CD8-positive, alpha-beta memory T cell (primary cell): ENCODE results near the gene CNTLN. TPM values are rescaled to one million over a fixed set of nuclear protein-coding genes. Genes with fewer than 3 reads are reported as not detected.

Source experiments
- CTCF ChIA-PET: fragments of 350-600 bp; sonication (Branson Sonifier 250); formaldehyde crosslinking; loops from one replicate; lab custom pipeline; 2021; ENCODE audit warnings: antibody characterized with exemption; lab: Charles Lee
- POLR2A ChIA-PET: fragments of 350-600 bp; sonication (Branson Sonifier 250); formaldehyde crosslinking; loops from one replicate; lab custom pipeline; 2021; ENCODE audit warnings: antibody characterized with exemption; lab: Charles Lee
- DNase-seq, 5 donors: peaks; one replicate each; pipeline versions ENCODE4 v3.0.0 to v3.0.0-alpha.2; 2020 to 2022; ENCODE audit warnings: mixed read lengths in 1 of 5
- H3K27ac ChIP-seq: one replicate; pipeline ENCODE4 v1.7.0; 2013; ENCODE audit warnings: low read depth, mild to moderate bottlenecking, low read length, moderate library complexity
- H3K27me3 ChIP-seq: 2 replicates; pipeline ENCODE4 v1.7.0; 2013; ENCODE audit warnings: low read length, mild to moderate bottlenecking; ENCODE audit not compliant: insufficient read depth, poor library complexity, severe bottlenecking
- H3K36me3 ChIP-seq: 2 replicates; pipeline ENCODE4 v1.7.0; 2013; ENCODE audit warnings: mild to moderate bottlenecking, low read length, moderate library complexity; ENCODE audit not compliant: insufficient read depth
- H3K4me1 ChIP-seq: 2 replicates; pipeline ENCODE4 v1.7.0; 2013; ENCODE audit warnings: mild to moderate bottlenecking, low read length, moderate library complexity; ENCODE audit not compliant: insufficient read depth
- H3K4me3 ChIP-seq: 2 replicates; pipeline ENCODE4 v1.7.0; 2013; ENCODE audit warnings: mild to moderate bottlenecking, low read length
- H3K9me3 ChIP-seq: 2 replicates; pipeline ENCODE4 v1.7.0; 2013; ENCODE audit warnings: mild to moderate bottlenecking, low read length
- H3K27ac Mint-ChIP-seq, 8 donors: one replicate each; pipeline ENCODE4 v1.8.0; 2020 to 2021; ENCODE audit warnings: mixed read lengths in 8 of 8, mild to moderate bottlenecking in 6 of 8, inconsistent platforms in 3 of 8, moderate library complexity in 3 of 8
- H3K27me3 Mint-ChIP-seq, 2 donors: one replicate each; pipeline ENCODE4 v1.8.0; 2020 to 2021; ENCODE audit warnings: mixed read lengths in 2 of 2, mild to moderate bottlenecking in 1 of 2, moderate library complexity in 1 of 2
- H3K36me3 Mint-ChIP-seq, 3 donors: one replicate each; pipeline ENCODE4 v1.8.0; 2020 to 2021; ENCODE audit warnings: mixed read lengths in 3 of 3, inconsistent platforms in 1 of 3, mild to moderate bottlenecking in 1 of 3
- H3K4me1 Mint-ChIP-seq, 3 donors: one replicate each; pipeline ENCODE4 v1.8.0; 2020 to 2021; ENCODE audit warnings: mixed read lengths in 3 of 3, inconsistent platforms in 1 of 3, mild to moderate bottlenecking in 1 of 3
- H3K4me3 Mint-ChIP-seq, 7 donors: one replicate each; pipeline ENCODE4 v1.8.0; 2020 to 2021; ENCODE audit warnings: mixed read lengths in 7 of 7, mild to moderate bottlenecking in 6 of 7, moderate library complexity in 4 of 7, inconsistent platforms in 2 of 7
- H3K9me3 Mint-ChIP-seq, 5 donors: one replicate each; pipeline ENCODE4 v1.8.0; 2020 to 2022; ENCODE audit warnings: mixed read lengths in 5 of 5, mild to moderate bottlenecking in 3 of 5, moderate library complexity in 2 of 5, inconsistent platforms in 1 of 5
- polyA plus RNA-seq: library from polyadenylated mRNA; unstranded; fragments of 300-500 nt; fragmentation: Illumina TruSeq; gene quantifications from one replicate; pipeline ENCODE4 v1.2.3, GENCODE V29; 2021
- total RNA-seq, 2 experiments: library from RNA; stranded (reverse); gene quantifications; one replicate each; pipeline ENCODE4 v1.2.3, GENCODE V29; 2021

Gene CNTLN
- total and polyA plus RNA-seq, 3 experiments from 2014 or later = 0.20 to 0.24 TPM; not detected in 1

DNA sequence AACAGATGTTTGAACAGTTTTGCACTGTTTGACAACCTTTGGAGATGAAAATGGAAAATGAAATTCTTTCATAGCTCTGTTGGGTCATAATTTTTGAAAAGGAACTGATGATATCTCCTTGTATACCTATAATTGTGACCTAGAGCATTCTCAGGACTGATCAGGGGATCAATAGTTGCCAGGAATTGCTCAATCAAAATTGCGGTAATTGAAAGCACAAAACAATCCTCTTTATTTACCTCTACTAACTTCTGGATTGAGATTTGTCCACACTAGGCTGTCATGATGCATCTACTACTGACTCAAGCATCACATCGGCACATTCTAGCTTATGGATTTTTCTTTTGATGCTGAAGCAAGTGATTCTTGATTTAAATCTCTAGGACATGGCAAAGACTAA, 4.1 kb upstream of the CNTLN start:
- Histone ChIP-seq H3K4me3 (no peak overlapping the region), H3K9me3 (no peaks in the 10 kb centered on the region), H3K36me3 (no peaks in the 10 kb centered on the region), H3K27me3 (no peaks in the 10 kb centered on the region), H3K27ac (no peak overlapping the region), H3K4me1 (no peaks in the 10 kb centered on the region)
- no peak overlapping the region for H3K4me3 Mint-ChIP-seq
- no peaks in the 10 kb centered on the region for H3K36me3 Mint-ChIP-seq
- peaks cover 0 to 5% (median 4%) of the 10 kb centered on the region in 3 donors for H3K4me1 Mint-ChIP-seq
- no peak overlapping the region for H3K27ac Mint-ChIP-seq
- peaks cover 8 to 14% (median 13%) of the 10 kb centered on the region in 5 donors for H3K9me3 Mint-ChIP-seq
- ChIA-PET POLR2A (no interaction called here), CTCF (no interaction called here)
- H3K27me3 Mint-ChIP-seq = peaks cover 0 to 11% of the 10 kb centered on the region in 2 donors
- DNase-seq = no peak

DNA sequence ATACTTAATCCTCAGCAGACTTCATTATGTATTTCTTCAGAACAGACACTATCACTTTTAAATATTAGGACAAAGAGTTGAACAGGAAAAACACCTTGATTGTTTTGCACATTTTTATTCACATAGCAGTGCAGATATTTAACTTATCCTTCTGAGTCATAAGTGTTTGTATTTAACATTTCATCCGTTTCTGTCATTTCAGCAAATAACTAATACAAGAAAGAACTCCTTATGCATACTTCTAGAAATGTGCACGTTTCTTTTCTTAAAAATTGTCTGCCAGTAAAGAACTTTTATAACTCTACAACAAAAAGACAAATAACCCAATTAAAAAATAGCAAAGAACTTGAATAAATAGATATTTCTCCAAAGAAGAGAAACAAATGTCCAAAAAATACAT, 3.3 kb upstream of the CNTLN start:
- Mint-ChIP-seq H3K4me3 (no peak overlapping the region), H3K36me3 (no peaks in the 10 kb centered on the region), H3K27me3 (peaks cover 0 to 11% of the 10 kb centered on the region in 2 donors), H3K9me3 (peaks cover 5 to 13% (median 8%) of the 10 kb centered on the region in 5 donors), H3K4me1 (peaks cover 0 to 5% (median 4%) of the 10 kb centered on the region in 3 donors), H3K27ac (peak overlapping the region in 1 of 8 donors; percentile 1)
- Histone ChIP-seq H3K9me3 (no peaks in the 10 kb centered on the region), H3K27me3 (no peaks in the 10 kb centered on the region), H3K4me1 (no peaks in the 10 kb centered on the region), H3K4me3 (no peak overlapping the region), H3K27ac (no peak overlapping the region), H3K36me3 (no peaks in the 10 kb centered on the region)
- DNase-seq = no peak
- CTCF ChIA-PET = no interaction called here
- POLR2A ChIA-PET = no interaction called here

DNA sequence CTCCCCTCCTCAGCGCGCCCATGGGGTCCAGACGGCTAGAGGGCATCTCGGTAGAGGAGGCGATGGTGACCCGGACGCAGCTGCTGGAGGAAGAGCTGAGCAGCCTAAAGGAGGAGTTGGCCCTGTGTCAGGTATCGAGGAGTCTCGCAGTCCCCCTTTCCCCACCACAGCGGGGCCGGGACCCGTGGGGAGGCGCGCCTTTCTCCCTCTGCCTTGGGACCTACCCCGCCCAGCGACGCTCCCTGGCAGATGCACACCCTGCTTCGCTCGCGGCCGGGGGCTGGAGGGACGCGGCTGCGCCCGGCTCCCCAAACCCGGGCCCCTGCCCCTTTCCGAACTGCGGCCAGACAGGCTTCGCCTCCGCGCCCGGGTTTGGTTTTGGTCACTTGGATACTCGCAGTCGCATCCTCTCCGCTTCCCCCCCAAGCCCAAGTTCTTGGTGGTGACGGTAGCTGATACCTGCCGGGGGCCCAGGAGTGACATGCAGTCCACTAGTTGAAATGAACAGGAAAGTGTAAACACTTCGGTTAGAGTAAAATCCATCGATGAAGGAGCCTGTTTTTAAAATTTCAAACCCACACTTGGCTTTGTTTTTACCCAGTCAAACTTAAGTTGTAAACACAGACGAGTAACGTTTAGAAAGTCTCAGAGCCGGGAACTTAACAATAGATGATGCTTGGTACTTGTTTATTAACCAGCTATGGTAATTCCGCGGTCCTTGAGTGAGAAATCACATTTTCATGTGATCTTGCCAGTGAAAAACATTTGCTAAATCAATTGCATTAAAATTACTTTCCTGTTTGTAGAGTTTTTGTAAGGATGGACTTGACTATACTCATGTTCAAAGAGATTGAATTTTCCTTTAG, 688 bp downstream of the CNTLN start:
- Histone ChIP-seq H3K36me3 (no peaks in the 10 kb centered on the region), H3K9me3 (no peaks in the 10 kb centered on the region), H3K4me3 (no peak overlapping the region), H3K4me1 (no peaks in the 10 kb centered on the region), H3K27me3 (no peaks in the 10 kb centered on the region), H3K27ac (no peak overlapping the region)
- Mint-ChIP-seq H3K9me3 (peaks cover 0 to 29% (median 9%) of the 10 kb centered on the region in 5 donors), H3K4me3 (peak overlapping the region in 4 of 7 donors; percentile 23 to 48 (median 36)), H3K27me3 (peaks cover 0 to 14% of the 10 kb centered on the region in 2 donors), H3K4me1 (peaks cover 0 to 5% (median 4%) of the 10 kb centered on the region in 3 donors), H3K36me3 (no peaks in the 10 kb centered on the region), H3K27ac (no peak overlapping the region)
- CTCF ChIA-PET = no interaction called here
- POLR2A ChIA-PET = no interaction called here
- no peak for DNase-seq

DNA sequence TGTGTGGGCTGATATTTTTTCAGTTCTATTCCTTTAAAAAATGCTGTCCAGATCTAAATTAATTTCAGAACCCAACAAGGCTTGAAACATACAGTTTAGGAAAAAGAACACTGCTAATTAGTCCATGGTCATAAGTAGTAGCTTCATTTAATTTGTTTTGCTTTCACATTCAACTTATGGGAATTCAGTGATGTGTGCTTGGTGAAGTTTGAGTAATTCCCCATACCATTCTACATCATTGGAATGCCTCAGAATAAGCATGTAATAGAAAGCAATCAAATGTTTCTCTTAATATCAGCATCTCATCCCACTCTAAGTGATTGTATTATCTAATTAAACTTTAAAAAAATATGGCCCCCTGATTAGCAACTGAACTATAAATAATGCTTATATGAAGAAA, 2.7 kb downstream of the CNTLN start:
- H3K4me1 Mint-ChIP-seq = peaks cover 0 to 5% (median 4%) of the 10 kb centered on the region in 3 donors
- H3K36me3 ChIP-seq = no peaks in the 10 kb centered on the region
- H3K36me3 Mint-ChIP-seq = no peaks in the 10 kb centered on the region
- ChIA-PET CTCF (no interaction called here), POLR2A (no interaction called here)
- H3K27ac Mint-ChIP-seq = no peak overlapping the region
- H3K9me3 ChIP-seq = no peaks in the 10 kb centered on the region
- no peak overlapping the region for H3K4me3 ChIP-seq
- no peak for DNase-seq
- no peaks in the 10 kb centered on the region for H3K4me1 ChIP-seq
- H3K9me3 Mint-ChIP-seq = peaks cover 4 to 37% (median 12%) of the 10 kb centered on the region in 5 donors
- H3K27me3 Mint-ChIP-seq = peaks cover 0 to 12% of the 10 kb centered on the region in 2 donors
- H3K27ac ChIP-seq = no peak overlapping the region
- H3K27me3 ChIP-seq = no peaks in the 10 kb centered on the region
- no peak overlapping the region for H3K4me3 Mint-ChIP-seq

DNA sequence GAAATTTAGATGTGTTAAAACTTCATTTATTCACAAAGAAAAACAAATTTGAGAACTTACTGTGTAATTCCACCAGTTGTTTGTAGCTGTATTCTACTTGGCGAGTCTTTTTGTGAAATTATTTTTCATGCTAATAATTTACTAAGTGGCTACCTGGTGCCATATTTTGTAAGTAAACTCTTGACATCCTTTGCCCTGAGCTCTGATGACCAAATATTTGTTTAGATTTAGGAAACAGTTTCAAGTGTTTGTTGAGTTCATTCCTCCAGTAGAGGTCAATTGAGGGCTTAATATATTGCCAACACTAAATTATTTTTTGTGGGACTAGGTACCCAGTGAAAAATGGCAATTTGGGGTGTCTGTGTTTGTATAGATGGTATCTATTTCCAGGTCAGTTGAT, 3.7 kb downstream of the CNTLN start:
- CTCF ChIA-PET = no interaction called here

DNA sequence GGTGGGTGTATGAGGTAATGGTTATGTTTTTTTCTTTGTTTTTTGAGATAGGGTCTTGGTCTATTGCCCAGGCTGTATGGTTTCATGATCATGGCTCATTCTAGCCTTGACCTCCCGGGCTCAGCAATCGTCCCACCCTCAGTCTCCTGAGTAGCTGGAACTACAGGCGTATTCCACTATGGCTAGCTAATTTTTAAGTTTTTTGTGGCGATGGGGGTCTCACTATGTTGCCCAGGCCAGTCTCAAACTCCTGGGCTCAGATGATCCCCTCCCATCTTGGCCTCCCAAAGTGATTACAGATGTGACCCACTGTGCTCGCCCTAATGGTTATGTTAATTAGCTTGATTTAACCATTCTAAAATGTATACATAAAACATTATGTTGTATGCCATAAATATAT, 5.6 kb downstream of the CNTLN start:
- Histone ChIP-seq H3K9me3 (no peaks in the 10 kb centered on the region), H3K4me1 (no peaks in the 10 kb centered on the region), H3K27me3 (no peaks in the 10 kb centered on the region), H3K36me3 (no peaks in the 10 kb centered on the region), H3K27ac (no peak overlapping the region), H3K4me3 (no peak overlapping the region)
- H3K4me3 Mint-ChIP-seq = no peak overlapping the region
- H3K9me3 Mint-ChIP-seq = peaks cover 6 to 37% (median 9%) of the 10 kb centered on the region in 5 donors
- no peak overlapping the region for H3K27ac Mint-ChIP-seq
- DNase-seq = no peak
- POLR2A ChIA-PET = no interaction called here
- CTCF ChIA-PET = no interaction called here
- no peaks in the 10 kb centered on the region for H3K36me3 Mint-ChIP-seq
- peaks cover 0 to 3% of the 10 kb centered on the region in 2 donors for H3K27me3 Mint-ChIP-seq
- no peaks in the 10 kb centered on the region for H3K4me1 Mint-ChIP-seq

More for the DNA sequence above, 3.7 kb downstream of the CNTLN start:
- Mint-ChIP-seq H3K4me1 (peaks cover 0 to 5% (median 4%) of the 10 kb centered on the region in 3 donors), H3K27me3 (peaks cover 0 to 11% of the 10 kb centered on the region in 2 donors), H3K27ac (no peak overlapping the region), H3K9me3 (peaks cover 4 to 37% (median 12%) of the 10 kb centered on the region in 5 donors), H3K36me3 (no peaks in the 10 kb centered on the region), H3K4me3 (no peak overlapping the region)
- no peak for DNase-seq
- H3K4me1 ChIP-seq = no peaks in the 10 kb centered on the region
- no peak overlapping the region for H3K27ac ChIP-seq
- no peaks in the 10 kb centered on the region for H3K9me3 ChIP-seq
- no peaks in the 10 kb centered on the region for H3K27me3 ChIP-seq
- POLR2A ChIA-PET = no interaction called here
- no peaks in the 10 kb centered on the region for H3K36me3 ChIP-seq
- H3K4me3 ChIP-seq = no peak overlapping the region

DNA sequence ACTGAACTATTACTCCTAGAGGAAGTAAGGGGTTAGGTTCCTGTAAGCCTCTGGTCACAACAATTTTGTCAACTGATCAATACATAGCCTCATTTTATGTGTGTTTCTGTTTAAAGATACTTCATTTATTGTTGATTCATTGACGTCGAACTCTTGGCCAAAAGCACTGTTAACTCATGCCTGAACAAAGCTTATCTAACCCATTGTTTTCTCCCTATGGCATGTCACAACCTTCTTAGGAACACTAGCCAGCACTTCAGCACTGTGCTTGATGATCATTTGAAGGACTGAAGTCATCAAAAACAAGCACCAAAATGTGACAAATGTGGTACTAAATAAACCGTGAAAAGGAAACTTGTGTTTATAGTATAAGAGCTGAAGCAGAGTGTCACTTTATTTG, 13.5 kb downstream of the CNTLN start:
- no peak overlapping the region for H3K4me3 Mint-ChIP-seq
- Histone ChIP-seq H3K27me3 (no peaks in the 10 kb centered on the region), H3K27ac (no peak overlapping the region), H3K4me1 (no peaks in the 10 kb centered on the region), H3K36me3 (no peaks in the 10 kb centered on the region), H3K9me3 (no peaks in the 10 kb centered on the region), H3K4me3 (no peak overlapping the region)
- H3K4me1 Mint-ChIP-seq = no peaks in the 10 kb centered on the region
- ChIA-PET CTCF (no interaction called here), POLR2A (no interaction called here)
- no peaks in the 10 kb centered on the region for H3K36me3 Mint-ChIP-seq
- H3K27me3 Mint-ChIP-seq = no peaks in the 10 kb centered on the region
- no peak for DNase-seq
- no peak overlapping the region for H3K27ac Mint-ChIP-seq
- H3K9me3 Mint-ChIP-seq = peaks cover 9 to 24% (median 16%) of the 10 kb centered on the region in 5 donors

DNA sequence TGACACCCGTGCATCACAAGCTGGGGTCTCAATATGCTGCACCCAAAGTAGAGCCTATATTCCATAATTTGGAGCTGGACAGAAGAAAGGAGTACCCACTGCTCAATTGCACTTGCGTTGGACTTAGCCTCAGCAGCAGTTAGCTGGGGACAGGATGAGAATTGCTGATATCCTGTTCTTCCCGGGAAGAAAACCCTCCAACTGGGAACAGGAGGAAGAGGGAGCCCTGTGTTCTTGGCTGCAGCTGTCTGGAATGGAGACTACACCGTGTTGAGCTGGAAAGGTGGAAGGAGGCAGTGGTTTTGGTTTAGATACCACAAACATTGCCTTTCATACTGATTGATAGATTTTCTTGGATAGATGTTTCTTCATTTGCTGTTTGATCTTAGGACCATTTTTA, 24.6 kb downstream of the CNTLN start:
- no peaks in the 10 kb centered on the region for H3K4me1 ChIP-seq
- CTCF ChIA-PET = no interaction called here

More for the DNA sequence above, 24.6 kb downstream of the CNTLN start:
- H3K4me1 Mint-ChIP-seq = no peaks in the 10 kb centered on the region
- H3K9me3 Mint-ChIP-seq = peaks cover 2 to 25% (median 14%) of the 10 kb centered on the region in 5 donors
- Histone ChIP-seq H3K4me3 (no peak overlapping the region), H3K36me3 (no peaks in the 10 kb centered on the region), H3K9me3 (no peaks in the 10 kb centered on the region), H3K27ac (no peak overlapping the region), H3K27me3 (no peaks in the 10 kb centered on the region)
- POLR2A ChIA-PET = no interaction called here
- no peaks in the 10 kb centered on the region for H3K27me3 Mint-ChIP-seq
- no peak overlapping the region for H3K27ac Mint-ChIP-seq
- peaks cover 0 to 1% (median 0%) of the 10 kb centered on the region in 3 donors for H3K36me3 Mint-ChIP-seq
- no peak overlapping the region for H3K4me3 Mint-ChIP-seq
- DNase-seq = no peak
